H1 (cell line): ENCODE measurements around the gene ZIC5. TPM values are rescaled to one million over a fixed set of nuclear protein-coding genes. Genes with fewer than 3 reads are reported as not detected.
"Not testable (repeated sequence)": the region's sequence is repeated elsewhere in the genome, so short reads cannot be mapped to it uniquely, and the experiment has no call there.

Source experiments
- CTCF ChIA-PET: fragments of 300-600 bp; sonication (Branson Sonifier 250); formaldehyde crosslinking; loops from one replicate; lab custom pipeline; 2021; ENCODE audit not compliant: partially characterized antibody; lab: Charles Lee
- POLR2A ChIA-PET: fragments of 300-600 bp; sonication (Branson Sonifier 250); formaldehyde crosslinking; loops from one replicate; lab custom pipeline; 2021; ENCODE audit warnings: inconsistent platforms; ENCODE audit not compliant: partially characterized antibody; lab: Charles Lee
- DNase-seq, 2 experiments: peaks; one replicate each; pipeline versions ENCODE4 v3.0.0 to v3.0.0-alpha.2; 2010 to 2022; ENCODE audit warnings: low spot score in 2 of 2, low read depth in 1 of 2, mixed read lengths in 1 of 2
- FAIRE-seq: peaks from 2 replicates; lab custom pipeline; 2011; peaks lifted over from hg19 to GRCh38; lab: Jason Lieb, UNC
- H2AFZ ChIP-seq: 2 replicates; pipeline ENCODE4 v1.8.1; 2012; ENCODE audit warnings: low read length, inconsistent platforms
- H2AK5ac ChIP-seq: 2 replicates; pipeline ENCODE4 v1.6.1; 2013; ENCODE audit warnings: low read depth, low read length
- H2BK120ac ChIP-seq: replicated peaks from 2 replicates; pipeline ENCODE3; 2013; ENCODE audit warnings: low read depth, low read length, inconsistent platforms
- H2BK12ac ChIP-seq: 2 replicates; pipeline ENCODE4 v1.6.1; 2013; ENCODE audit warnings: low read depth, low read length
- H2BK15ac ChIP-seq: 2 replicates; pipeline ENCODE4 v1.6.1; 2013; ENCODE audit warnings: low read length
- H2BK20ac ChIP-seq: 2 replicates; pipeline ENCODE4 v1.6.1; 2013; ENCODE audit warnings: low read length
- H2BK5ac ChIP-seq: 2 replicates; pipeline ENCODE4 v1.6.1; 2013; ENCODE audit warnings: low read depth, low read length
- H3K14ac ChIP-seq: 2 replicates; pipeline ENCODE4 v1.6.1; 2013; ENCODE audit warnings: inconsistent platforms; ENCODE audit not compliant: insufficient read length
- H3K18ac ChIP-seq: 2 replicates; pipeline ENCODE4 v1.6.1; 2013; ENCODE audit warnings: low read length; ENCODE audit errors: extremely low read depth
- H3K23ac ChIP-seq: 2 replicates; pipeline ENCODE4 v1.6.1; 2013; ENCODE audit warnings: inconsistent platforms; ENCODE audit not compliant: insufficient read length
- H3K23me2 ChIP-seq: 2 replicates; pipeline ENCODE4 v1.6.1; 2013; ENCODE audit warnings: low read depth, low read length
- H3K27ac ChIP-seq: 2 replicates; pipeline ENCODE4 v1.6.1; 2011; ENCODE audit warnings: low read depth, low read length, inconsistent platforms
- H3K27me3 ChIP-seq, 4 experiments: replicated peaks in 1 of 4; 1 replicate in 1 of 4; 2 replicates in 3 of 4; pipeline versions ENCODE4 v1.6.1 to v1.8.1; 2011 to 2013; ENCODE audit warnings: low read length in 3 of 4, mild to moderate bottlenecking in 3 of 4, inconsistent platforms in 2 of 4, mixed read lengths in 2 of 4, moderate library complexity in 1 of 4; ENCODE audit not compliant: control insufficient read depth in 3 of 4, insufficient read depth in 3 of 4; ENCODE audit errors: extremely low read depth in 1 of 4
- H3K36me3 ChIP-seq, 4 experiments: 2 replicates each; pipeline versions ENCODE4 v1.6.1 to v1.8.1; 2011 to 2013; ENCODE audit warnings: mild to moderate bottlenecking in 4 of 4, low read length in 3 of 4, moderate library complexity in 2 of 4, control low read depth in 1 of 4, inconsistent platforms in 1 of 4; ENCODE audit not compliant: insufficient read depth in 4 of 4, control insufficient read depth in 2 of 4
- H3K4ac ChIP-seq: replicated peaks from 2 replicates; pipeline ENCODE3; 2013; ENCODE audit warnings: low read length, low read depth, mixed read lengths, inconsistent platforms; ENCODE audit not compliant: insufficient read length
- H3K4me1 ChIP-seq, 4 experiments: replicated peaks in 1 of 4; 1 replicate in 1 of 4; 2 replicates in 3 of 4; pipeline versions ENCODE4 v1.6.1 to v1.8.1; 2011 to 2013; ENCODE audit warnings: low read length in 3 of 4, inconsistent platforms in 2 of 4, mixed read lengths in 1 of 4; ENCODE audit not compliant: insufficient read depth in 4 of 4, control insufficient read depth in 3 of 4
- H3K4me2 ChIP-seq, 2 experiments: 2 replicates each; pipeline versions ENCODE4 v1.6.1 to v1.8.1; 2011 to 2013; ENCODE audit warnings: low read depth in 2 of 2, low read length in 2 of 2, control low read depth in 1 of 2, inconsistent platforms in 1 of 2, mild to moderate bottlenecking in 1 of 2; ENCODE audit not compliant: insufficient read depth in 1 of 2
- H3K4me3 ChIP-seq, 4 experiments: fragments of 200-600, 300-600 bp in 1 of 4; sonication (generic), shearing (Covaris generic), sonication (Bioruptor Twin) in 1 of 4; 2 replicates each; pipeline versions ENCODE4 v1.5.1 to v1.8.1; 2011 to 2016; ENCODE audit warnings: low read length in 4 of 4, low read depth in 3 of 4, control low read depth in 2 of 4, inconsistent platforms in 2 of 4, mild to moderate bottlenecking in 2 of 4, mixed read lengths in 1 of 4, moderate library complexity in 1 of 4; ENCODE audit not compliant: insufficient read depth in 2 of 4; ENCODE audit errors: extremely low read depth in 1 of 4
- H3K56ac ChIP-seq: replicated peaks from 2 replicates; pipeline ENCODE3; 2013; ENCODE audit warnings: low read depth, mild to moderate bottlenecking, mixed read lengths, low read length, inconsistent platforms; ENCODE audit not compliant: insufficient read length
- H3K79me1 ChIP-seq: 2 replicates; pipeline ENCODE4 v1.6.1; 2013; ENCODE audit warnings: low read depth, low read length, control low read depth
- H3K79me2 ChIP-seq, 2 experiments: 2 replicates each; pipeline versions ENCODE4 v1.6.1 to v1.8.1; 2012 to 2013; ENCODE audit warnings: low read length in 2 of 2, mild to moderate bottlenecking in 2 of 2, inconsistent platforms in 1 of 2; ENCODE audit not compliant: insufficient read depth in 2 of 2, control insufficient read depth in 1 of 2
- H3K9ac ChIP-seq, 4 experiments: replicated peaks in 1 of 4; 1 replicate in 1 of 4; 2 replicates in 3 of 4; pipeline versions ENCODE4 v1.6.1 to v1.8.1; 2011 to 2013; ENCODE audit warnings: low read depth in 3 of 4, low read length in 3 of 4, control low read depth in 2 of 4, mild to moderate bottlenecking in 2 of 4, moderate library complexity in 2 of 4, inconsistent platforms in 1 of 4; ENCODE audit errors: extremely low read depth in 1 of 4
- H3K9me3 ChIP-seq, 2 experiments: 2 replicates each; pipeline versions ENCODE4 v1.6.1 to v1.8.1; 2012 to 2013; ENCODE audit warnings: mild to moderate bottlenecking in 2 of 2, moderate library complexity in 2 of 2, control low read depth in 1 of 2, inconsistent platforms in 1 of 2, low read depth in 1 of 2, low read length in 1 of 2, mixed read lengths in 1 of 2; ENCODE audit not compliant: insufficient read depth in 2 of 2
- H4K20me1 ChIP-seq, 2 experiments: replicated peaks in 1 of 2; 2 replicates each; pipeline versions ENCODE3 to v1.8.1; 2011 to 2013; ENCODE audit warnings: inconsistent platforms in 2 of 2, low read length in 2 of 2, mild to moderate bottlenecking in 1 of 2; ENCODE audit not compliant: insufficient read depth in 2 of 2, control insufficient read depth in 1 of 2
- H4K5ac ChIP-seq: 2 replicates; pipeline ENCODE4 v1.6.1; 2013; ENCODE audit warnings: low read length, low read depth, mixed read lengths, inconsistent platforms; ENCODE audit not compliant: insufficient read length
- H4K8ac ChIP-seq: 2 replicates; pipeline ENCODE4 v1.8.0; 2013; ENCODE audit warnings: mild to moderate bottlenecking, moderate library complexity, low read length, inconsistent platforms; ENCODE audit not compliant: insufficient read depth; ENCODE audit errors: extremely low read depth
- H4K91ac ChIP-seq: replicated peaks from 2 replicates; pipeline ENCODE3; 2013; ENCODE audit warnings: low read length, mixed read lengths, inconsistent platforms; ENCODE audit not compliant: insufficient read length
- WGBS, 2 experiments: shearing (Covaris generic) in 1 of 2; methylation state at CpG; one replicate each; pipeline versions ENCODE4 v1.1.6 to v1.1.7; 2013 to 2015; ENCODE audit warnings: low lambda C conversion rate in 2 of 2, mixed read lengths in 2 of 2, inconsistent platforms in 1 of 2, low coverage in 1 of 2, missing lambda C conversion rate in 1 of 2; ENCODE audit not compliant: insufficient replicate concordance in 2 of 2, insufficient coverage in 1 of 2, insufficient read length in 1 of 2; ENCODE audit errors: extremely low coverage in 1 of 2, missing lambda C conversion rate in 1 of 2; 5-methylcytosine and 5-hydroxymethylcytosine counted together
- polyA plus RNA-seq, 7 experiments: library from polyadenylated mRNA; depleted of rRNA in 3 of 7; stranded (reverse) in 5 of 7; unstranded in 2 of 7; fragments of >200 nt in 5 of 7; fragments of 200-250 nt in 2 of 7; gene quantifications; 1 replicate in 5 of 7; 2 replicates in 1 of 7; 4 replicates in 1 of 7; pipeline versions ENCODE4 v1.2.1 to v1.2.3, GENCODE V29; 2011 to 2013; ENCODE audit warnings: missing spikeins in 2 of 7, mixed read lengths in 2 of 7
- total RNA-seq: library from RNA; stranded (reverse); fragmentation: NEBNext Ultra II Directional; extraction: Animal tissue kit (Norgen Biotek cat#: 25700); gene quantifications from 2 replicates; pipeline ENCODE4 v1.2.1, GENCODE V29; 2021

The ZIC5 gene
- total and polyA plus RNA-seq, 2 of the 8 experiments (the other 6 are each of a cell fraction or from before 2014, with no cell fraction given), result 14.2 to 52.7 TPM

- not testable (repeated sequence) for H3K23ac ChIP-seq, H3K9ac ChIP-seq, FAIRE-seq, H3K36me3 ChIP-seq, H3K4ac ChIP-seq, H2BK120ac ChIP-seq, H3K4me3 ChIP-seq, DNase-seq, H3K56ac ChIP-seq, H2BK15ac ChIP-seq, H3K79me1 ChIP-seq, H2AK5ac ChIP-seq, H3K9me3 ChIP-seq, H3K27me3 ChIP-seq, H3K4me2 ChIP-seq, H4K91ac ChIP-seq, H2BK12ac ChIP-seq, H3K18ac ChIP-seq, H3K79me2 ChIP-seq, H4K8ac ChIP-seq, H2BK20ac ChIP-seq, H3K4me1 ChIP-seq, H3K27ac ChIP-seq, H3K23me2 ChIP-seq, H4K20me1 ChIP-seq, H4K5ac ChIP-seq, H2BK5ac ChIP-seq, H2AFZ ChIP-seq, H3K14ac ChIP-seq
- ChIA-PET POLR2A (interaction anchor here (0.8 kb wide), 1 partner anchor 1007 kb away, joined by 3 read pairs; no protein-coding TSS in a partner anchor), CTCF (interaction anchor here (1.3 to 2.8 kb wide), 4 partner anchors 10 to 45 kb away, joined by 4 to 10 read pairs (median 6); no protein-coding TSS in a partner anchor)
- WGBS, 2 experiments, result 100% methylated on average over 2 of the region's 2 CpGs; no CpG with 5 or more reads in 1 of the 2 experiments
These were observed 26.1 kb downstream of the ZIC5 start for GRCh38 chr13:99945515-99945914.
